ENCODE measurements around the gene ABCA7.
"Not testable (repeated sequence)": the region's sequence is repeated elsewhere in the genome, so short reads cannot be mapped to it uniquely, and the experiment has no call there.

Gene ABCA7

DNA sequence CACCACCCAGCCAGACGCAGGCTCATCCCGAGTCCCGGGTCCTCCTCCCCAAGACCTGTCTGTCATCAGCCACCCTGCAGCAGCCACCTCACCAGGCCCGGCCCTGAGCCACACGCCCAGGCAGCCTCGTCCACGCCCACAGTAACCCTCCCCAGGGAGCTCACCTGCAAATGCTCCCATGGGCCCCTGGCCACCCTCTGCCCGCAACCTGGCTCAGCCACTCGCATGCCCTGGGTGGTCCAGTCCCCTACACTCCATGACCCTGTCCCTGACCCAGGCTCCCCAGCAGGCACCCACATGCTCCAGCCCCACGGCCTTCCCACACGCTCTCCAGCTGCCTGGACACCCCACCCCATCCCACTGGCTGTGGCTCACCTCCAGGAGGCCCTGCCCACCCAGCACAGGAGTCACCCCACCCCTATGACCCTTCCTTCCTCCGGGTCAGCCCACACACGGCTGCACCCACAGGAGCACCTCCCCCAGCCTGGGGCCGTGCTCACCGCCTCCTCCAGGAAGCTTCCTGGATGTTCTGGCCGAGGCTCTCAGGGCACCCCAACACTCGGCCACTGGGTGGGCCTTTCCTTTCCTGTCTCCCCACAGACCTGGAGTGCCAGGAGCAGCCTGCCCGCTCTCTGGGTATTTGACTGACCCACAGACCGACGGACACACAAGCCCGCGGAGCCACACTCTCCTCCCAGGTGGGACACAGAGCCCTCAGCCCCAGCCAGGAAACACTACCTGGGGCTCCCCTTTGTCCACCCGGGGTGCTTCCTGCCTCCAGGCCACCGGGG lies 22.6 kb upstream of the ABCA7 start:
- DNase-seq: no peak

DNA sequence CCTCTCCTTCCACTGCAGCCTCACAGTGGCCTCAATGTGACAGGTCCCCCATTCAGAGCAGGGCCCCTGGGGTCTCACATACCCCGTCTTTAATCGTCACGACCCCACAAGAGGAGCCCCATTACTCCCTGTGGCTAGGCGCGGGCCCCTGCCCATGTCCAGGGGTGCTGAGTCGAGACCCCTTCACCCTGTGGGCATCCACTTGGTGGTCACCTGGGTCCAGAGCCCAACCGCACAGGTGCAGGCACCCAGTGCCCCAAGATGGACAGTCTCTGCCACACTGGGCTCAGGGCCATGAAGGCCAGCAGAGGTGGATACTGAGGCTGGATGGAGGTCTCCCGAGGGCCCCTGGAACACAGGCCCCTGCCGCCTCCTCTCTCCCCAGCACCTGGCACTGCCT lies 22.0 kb upstream of the ABCA7 start:
- no peak for DNase-seq

DNA sequence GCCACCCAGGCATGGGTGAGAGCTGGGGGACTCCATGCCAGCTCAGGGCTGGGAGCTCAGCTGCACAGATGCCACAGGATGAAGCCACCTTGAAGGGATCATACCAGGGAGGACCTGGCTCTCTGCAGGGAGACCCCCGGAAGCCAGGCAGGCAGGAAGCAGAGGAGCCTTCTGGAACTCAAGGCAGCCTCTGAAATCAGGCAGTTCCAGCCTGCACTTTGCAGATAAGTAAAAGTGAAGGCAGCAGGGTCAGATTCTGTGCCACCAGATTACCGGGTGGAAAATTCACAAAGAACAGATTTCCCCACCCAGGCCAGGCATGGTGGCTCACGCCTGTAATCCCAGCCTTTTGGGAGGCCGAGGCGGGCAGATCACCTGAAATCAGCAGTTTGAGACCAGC lies 21.5 kb upstream of the ABCA7 start:
- no peak for DNase-seq

DNA sequence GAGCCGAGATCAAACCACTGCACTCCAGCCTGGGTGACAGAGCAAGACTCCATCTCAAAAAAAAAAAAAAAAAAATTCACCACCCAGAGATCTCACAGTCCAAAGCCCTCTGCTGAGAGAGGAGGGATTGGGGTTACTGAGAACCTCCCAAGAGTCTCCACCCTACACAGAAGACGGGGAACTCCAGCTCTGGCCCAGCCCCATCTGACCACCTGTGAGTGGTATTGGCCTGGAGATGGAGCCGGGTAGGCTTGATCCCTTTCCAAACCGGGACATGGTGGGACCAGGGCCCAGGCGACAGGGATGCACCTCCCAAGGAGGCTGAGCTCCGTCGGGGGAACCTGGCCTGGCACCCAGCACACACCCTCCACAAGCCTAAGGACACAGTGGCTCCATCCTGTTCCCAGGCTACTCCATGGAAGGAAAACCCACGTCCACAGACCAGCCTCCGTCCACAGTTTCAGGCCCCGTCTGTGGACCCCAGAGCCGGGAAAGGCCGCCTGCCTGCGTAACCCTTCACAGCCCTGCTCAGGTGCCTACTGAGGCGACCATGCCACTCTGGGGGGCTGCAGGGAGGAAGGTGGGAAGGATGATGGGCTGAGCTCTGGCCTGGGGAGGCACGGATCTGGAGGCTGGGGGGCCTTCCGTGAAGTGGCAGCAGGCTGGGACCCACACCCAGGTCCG lies 20.8 kb upstream of the ABCA7 start:
- no peak for DNase-seq

DNA sequence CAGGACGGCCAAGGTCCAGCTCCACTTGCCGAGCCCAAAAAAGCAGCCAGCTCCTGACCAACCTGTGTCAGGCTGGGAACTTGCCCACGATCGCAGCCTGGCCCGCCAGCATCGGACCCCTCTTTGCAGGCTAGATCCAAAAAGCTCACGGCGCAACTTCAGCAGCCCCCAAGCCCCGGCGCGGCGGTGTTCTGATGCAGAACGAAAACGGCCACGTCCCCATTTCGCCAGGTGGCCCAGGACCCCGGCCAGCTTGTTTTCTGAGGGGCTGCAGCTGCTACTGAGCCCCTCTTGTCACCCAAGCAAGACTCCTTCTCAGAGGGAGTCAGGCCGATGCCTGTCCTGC lies 20.3 kb upstream of the ABCA7 start:
- DNase-seq: no peak

DNA sequence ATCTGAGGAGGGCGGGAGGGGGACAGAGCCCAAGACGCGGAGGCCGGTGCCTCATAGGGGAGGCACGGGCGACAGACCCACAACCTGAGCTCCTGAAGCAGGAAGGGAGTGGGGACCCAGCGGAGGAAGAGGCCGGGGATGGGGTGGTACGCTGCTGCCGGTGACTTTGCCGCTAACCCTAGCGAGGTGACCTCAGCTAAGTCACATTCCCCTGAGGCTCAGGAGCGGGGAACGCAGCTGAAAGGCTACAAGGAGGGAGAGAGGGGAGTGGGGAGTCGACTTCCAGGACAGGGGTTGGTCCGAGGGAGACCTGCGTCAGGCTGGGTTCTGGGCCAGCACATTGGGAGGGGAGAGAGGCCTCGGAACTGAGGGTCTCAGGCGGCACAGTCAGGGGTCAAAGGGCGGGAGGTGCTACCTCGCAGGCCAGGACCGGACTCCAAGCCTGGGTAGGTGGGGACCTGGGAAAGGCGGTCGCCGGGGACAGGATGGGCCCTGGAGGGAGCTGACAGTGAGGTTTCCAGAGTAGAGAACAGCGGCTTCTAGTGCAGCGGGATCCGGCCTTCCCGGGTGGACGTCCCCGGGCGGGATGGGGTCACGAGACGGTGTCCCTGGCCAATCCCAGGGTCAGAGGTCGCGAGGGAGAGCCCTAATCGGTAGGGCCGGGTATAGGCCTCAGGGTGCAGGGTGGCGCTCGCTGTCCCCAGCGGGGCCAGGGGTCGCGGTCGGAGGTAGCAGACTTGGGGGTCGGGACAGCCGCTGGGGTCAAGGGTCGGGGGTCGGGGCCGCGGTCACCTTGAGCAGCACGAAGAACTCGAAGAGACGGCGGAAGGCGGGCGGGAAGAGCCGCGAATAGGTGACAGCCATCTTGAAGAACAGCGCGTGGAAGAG lies 19.7 kb upstream of the ABCA7 start:
- DNase-seq: no peak

DNA sequence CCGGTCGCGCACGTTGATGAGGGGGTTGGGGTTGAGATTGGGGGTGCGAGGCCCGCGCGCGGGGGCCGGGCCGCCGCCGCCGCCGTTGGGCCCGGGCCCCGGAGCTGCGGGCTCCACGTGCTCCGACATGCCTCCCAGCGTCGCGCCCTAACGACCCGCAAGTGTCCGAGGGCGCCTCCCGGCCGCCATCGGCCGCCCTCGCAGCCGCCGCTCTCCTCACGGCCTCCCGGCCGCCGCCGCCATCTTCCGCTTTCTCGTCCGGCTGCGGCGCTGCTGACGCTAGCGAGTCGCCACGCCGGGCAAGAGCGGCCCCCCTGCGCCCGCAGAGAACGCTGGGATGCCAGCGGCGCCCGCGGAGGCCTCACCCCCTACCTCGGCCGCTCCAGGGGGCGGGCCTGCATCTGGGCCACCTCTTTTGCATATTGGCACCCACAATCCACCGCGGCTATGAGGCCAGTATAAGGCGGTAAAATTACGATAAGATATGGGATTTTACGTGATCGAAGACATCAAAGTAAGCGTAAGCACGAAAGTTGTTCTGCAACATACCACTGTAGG lies 19.0 kb upstream of the ABCA7 start, which contains the start of gene TMEM259:
Gene TMEM259, minus strand, starts transcription at position 256 of the 558 bp plus-strand sequence. Its CDS starts 127 bp downstream, at position 129.
- peak; percentile 97 for DNase-seq

DNA sequence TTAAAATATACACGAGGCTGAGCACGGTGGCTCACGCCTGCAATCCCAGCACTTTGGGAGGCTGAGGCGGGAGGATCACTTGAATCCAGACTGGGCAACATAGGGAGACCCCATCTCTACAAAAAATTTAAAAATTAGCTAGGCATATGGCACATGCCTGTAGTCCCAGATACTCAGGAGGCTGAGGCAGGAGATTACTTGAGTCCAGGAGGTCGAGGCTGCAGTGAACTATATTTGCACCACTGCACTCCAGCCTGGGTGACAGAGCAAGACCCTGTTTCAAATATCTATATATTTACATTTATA lies 16.1 kb upstream of the ABCA7 start:
- DNase-seq: not testable (repeated sequence)

DNA sequence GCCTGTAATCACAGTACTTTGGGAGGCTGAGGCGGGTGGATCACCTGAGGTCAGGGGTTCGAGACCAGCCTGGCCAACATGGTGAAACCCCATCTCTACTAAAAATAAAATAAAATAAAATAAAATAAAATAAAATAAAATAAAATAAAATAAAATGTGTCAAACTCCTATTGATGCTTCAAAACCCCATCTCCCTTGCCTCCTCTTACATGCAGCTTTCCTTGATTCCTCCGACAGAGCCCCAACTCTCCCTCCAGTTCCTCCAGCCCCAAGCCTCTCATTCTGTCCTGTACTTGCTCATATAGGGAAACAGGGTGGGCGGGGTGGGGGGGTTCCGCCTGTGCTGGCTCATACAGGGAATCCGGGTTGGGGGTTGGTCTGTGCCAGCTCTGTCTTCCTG lies 14.8 kb upstream of the ABCA7 start:
- not testable (repeated sequence) for DNase-seq

DNA sequence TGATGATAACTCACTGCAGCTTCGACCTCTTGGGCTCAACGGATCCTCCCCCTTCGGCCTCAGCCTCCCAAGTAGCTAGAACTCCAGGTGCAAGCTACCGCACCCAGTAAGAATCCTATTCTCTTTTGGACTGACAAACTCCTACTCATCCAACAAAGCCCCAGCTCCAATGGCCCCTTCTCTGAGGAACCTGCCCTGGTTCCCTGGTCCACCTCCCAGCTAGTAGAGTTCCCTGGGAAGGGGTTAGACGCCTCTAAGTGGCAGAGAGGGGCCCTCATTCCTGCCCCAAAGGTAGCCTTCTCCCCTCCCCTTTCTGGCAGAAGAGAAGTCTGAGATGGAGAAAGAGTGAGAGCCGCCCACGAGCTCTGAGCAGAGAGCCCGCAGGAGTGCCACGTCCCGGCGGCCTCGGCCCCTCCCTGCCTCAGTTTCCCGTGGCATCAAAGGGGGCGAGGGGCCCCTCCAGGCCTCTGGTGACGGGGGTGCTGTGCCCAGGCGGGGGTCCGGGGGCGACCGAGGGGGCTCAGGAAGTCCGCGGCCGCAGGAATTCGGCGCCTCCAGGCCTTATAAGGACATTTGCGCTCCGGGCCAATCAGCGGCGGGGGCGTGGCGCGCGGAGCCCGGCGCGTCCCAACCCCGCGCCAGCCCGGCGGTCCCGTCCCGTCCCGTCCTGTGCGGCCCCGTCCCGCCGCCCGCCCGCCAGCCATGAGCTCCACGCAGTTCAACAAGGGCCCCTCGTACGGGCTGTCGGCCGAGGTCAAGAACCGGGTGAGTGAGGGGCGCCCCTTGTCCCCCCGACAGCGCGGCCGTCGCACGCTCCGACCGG lies 13.7 kb upstream of the ABCA7 start, which contains the start of gene CNN2:
Gene CNN2, plus strand, starts transcription at position 649 of the 823 bp plus-strand sequence. Its CDS starts 54 bp downstream, at position 703.
- peak; percentile 33 for DNase-seq

DNA sequence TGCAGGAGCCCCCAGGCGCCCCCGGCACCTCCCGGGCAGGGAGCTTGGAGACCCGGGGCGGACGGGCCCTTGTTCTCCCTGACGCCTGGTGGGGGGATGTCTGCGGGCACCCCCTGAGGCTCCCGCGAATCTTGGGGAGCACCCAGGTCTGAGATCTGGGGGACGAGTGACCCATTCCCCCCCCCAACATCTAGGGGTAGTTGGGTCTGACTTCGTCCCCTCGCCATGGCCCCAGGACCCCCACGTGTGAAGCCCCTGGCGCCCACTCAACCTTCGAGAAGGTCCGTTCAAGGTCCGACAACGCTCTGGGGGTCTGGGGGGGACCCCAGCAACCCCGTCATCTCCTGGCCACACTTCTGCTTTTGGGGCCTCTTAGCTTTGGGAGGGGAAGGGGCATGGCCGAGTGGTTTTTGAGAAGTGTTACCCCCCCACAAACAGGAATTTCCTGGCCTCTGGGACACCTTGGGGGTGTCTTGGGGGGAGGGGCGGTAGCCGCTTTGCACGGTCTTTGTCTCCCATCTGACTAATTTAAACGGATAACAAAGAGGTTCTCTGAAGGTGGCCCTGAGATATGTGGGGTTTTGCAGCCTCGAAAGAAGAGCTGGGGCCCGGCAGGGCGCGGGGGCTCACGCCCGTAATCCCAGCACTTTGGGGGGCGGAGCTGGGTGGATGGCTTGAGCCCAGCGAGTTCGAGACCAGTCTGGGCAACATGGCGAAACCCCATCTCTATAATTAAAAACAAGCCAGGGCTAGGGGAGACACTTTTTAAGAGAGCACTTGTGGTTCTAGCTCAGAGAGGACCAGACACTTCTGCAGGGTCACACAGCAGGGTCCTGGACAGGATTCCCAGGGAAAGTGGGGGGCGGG lies 12.9 kb upstream of the ABCA7 start:
- peak; percentile 13 for DNase-seq

DNA sequence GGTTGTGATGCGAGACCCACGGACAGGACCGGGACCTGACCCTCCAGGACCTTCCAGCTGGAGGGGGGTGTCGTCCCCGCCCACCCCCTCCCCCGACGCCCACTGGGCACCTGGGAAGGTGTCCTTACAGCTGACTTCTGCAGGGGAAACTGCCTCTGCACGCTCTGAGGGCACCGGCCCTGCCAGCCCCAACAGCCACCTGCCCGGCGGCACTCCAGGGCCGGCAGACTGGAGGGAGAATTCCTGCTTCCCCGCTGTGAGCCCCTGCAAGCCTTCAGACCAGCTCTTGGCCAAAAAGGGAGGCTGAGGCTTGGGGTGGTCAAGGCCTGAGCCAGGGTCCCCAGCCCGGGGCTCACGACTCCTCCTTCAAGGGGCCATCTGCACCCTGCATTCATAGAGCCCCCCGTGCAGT lies 12.3 kb upstream of the ABCA7 start:
- no peak for DNase-seq

DNA sequence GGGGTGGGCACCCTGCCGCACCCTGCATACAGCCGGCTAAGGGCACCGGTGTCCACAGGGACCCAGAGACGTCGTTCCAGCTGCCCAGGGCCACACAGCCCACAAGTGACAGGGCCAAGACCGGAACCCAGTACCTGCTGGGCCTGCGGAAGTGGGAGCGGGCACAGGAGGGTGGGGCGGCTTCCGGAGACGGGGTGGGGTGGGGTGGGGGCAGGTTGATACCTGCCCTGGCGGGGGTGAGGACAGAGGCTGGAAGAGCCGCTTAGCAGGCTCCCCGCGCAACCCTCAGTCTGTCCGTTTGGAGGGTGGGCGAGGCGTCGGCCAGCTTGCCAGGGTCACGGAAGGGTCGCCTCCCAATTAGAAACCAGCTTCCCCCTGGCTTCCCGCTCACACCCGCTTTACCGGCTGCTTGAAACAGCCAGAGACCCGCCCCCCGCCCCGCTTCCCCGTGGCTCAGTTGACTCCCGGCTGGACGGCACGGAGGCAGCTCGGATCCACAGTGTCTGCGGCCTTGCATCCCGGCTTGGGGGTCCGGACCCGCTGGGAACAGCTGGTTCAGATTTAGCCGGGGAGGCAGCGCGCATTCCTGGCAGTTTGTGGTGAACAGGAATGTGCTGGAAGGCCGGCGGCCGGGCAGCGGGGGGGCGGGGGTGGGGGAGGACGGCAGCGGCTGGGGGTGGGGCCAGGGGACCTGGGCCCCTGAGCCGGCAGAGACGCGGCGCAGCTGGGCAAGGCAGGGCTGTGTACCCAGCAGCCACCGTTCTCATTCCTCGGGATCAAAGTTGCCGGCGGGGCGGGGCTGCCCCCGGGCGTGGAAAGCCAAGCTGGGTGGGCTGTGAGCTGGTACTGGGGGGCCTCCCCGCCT lies 11.6 kb upstream of the ABCA7 start:
- peak; percentile 25 for DNase-seq

DNA sequence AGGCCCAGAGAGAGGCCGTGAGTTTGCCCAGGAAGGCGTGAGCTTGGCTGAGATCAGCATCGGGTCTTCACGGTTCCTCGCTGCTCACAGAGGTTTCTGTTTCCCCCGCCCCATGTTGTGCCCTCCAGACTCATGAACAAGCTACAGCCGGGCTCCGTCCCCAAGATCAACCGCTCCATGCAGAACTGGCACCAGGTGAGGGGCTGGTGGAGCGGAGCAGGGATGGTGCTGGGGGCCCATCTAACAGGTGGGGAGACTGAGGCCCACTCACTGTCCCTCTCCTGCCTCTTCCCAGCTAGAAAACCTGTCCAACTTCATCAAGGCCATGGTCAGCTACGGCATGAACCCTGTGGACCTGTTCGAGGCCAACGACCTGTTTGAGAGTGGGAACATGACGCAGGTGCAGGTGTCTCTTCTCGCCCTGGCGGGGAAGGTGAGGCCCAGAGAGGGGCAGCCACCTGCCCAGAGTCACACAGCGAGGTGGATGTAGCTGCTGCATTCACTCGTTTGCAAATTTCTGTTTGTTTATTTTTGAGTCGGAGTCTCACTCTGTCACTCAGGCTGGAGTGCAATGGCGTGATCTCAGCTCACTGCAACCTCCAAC lies 7.5 kb upstream of the ABCA7 start:
- no peak for DNase-seq

DNA sequence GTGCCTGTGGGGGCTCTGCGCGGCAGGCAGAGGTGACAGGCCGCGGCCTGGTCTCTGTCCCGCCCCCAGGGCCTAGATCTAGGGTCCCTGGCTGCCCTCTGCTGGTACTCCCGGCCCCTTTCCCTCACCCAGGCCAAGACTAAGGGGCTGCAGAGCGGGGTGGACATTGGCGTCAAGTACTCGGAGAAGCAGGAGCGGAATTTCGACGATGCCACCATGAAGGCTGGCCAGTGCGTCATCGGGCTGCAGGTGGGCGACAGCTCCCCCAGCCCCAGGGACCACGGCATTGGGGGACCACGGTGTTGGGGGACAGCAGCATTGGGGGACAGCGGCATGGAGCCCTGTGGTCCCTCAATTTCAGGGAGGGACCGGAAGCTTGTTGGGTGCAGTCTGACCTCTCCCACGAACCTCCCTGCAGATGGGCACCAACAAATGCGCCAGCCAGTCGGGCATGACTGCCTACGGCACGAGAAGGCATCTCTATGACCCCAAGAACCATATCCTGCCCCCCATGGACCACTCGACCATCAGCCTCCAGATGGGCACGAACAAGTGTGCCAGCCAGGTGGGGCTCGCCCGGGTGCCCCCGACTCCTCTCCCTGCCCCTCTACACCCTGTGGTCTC lies 3.8 kb upstream of the ABCA7 start:
- DNase-seq: no peak

DNA sequence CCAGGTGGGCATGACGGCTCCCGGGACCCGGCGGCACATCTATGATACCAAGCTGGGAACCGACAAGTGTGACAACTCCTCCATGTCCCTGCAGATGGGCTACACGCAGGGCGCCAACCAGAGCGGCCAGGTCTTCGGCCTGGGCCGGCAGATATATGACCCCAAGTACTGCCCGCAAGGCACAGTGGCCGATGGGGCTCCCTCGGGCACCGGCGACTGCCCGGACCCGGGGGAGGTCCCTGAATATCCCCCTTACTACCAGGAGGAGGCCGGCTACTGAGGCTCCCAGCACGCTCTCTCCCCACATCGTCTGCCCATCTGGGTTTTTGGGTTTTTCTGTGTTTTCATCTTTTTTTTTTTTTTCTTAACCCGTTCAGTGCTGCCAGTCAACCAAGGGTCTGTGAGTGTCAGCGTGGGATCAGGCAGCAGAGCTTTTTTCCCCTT lies 2.3 kb upstream of the ABCA7 start:
- no peak for DNase-seq

DNA sequence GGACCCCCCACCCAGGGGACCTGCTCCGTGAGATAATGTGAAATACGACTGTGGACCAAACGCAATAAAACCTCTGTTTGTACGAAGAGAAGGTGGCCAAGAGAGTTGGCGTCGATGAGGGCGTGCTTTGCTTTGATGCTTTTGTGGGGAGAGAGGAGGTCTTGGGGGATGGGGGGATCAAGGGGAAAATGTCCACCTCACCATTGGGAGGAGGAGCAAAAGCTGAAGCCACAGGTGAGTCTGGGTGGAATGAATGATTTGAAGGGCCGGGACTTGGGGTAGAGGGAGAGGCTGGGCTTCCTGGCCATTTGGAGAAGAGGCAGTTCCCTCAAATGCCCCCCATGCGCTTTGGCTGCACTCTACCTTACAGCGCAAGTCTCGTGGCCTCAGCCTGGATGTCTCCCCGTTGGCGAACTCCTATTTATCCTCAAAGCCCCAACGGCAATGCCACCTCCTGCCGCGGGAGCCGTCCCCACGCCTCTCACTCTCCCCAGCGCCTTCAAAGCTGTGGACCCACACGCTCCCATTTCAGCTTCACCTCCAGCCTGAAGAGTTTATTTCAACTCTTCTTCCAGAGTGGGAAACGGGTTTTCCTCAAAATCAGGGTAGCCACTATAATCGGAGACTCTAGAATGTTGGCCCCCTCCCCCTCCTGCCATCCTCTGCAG lies 795 bp upstream of the ABCA7 start:
- DNase-seq: no peak

DNA sequence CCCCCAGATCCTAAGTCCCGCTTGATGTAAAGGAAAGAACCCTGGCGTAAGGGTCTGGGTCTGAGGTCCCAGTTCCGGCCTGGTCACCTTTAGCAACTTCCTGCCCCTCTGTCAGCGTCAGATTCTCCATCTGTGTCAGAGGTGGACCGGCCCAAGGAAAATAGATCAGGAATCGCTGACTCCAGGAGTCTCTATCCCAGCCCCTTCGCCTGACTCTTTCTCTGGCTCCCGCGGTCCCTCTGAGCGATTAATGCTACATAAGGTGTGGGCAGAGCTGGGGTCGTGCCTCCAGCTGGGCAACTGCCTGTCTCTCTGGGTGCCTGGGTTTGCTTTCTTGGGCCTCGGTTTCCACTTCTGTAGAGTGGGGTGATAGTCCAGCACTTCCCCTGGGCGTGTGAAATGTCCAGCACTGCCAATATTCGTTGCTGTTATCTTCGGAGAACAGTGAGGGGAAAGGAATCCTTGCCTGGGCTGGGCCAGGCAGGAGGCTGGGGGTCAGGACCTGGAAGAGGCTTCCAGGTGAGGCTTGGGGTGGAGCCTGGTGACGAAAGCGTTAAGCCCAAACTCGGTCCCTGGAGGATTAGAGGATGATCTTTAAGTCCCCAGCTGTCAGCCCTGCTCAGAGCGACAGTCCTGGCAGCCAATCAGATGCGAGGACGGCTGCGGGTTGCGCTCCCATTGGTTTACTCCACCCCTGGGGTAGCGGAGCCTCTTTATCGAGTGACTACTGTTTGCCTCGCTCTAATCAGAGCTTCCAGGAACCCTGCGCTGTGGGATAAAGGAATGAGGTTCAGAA lies 767 bp downstream of the ABCA7 start:
- DNase-seq: peak; percentile 97

All from NCI-H2171 treated with DMSO at 0.1 percent for 48 hours (cell line).